HG03095 (cell line): Measurements from ENCODE around the gene SIAH3.

Experiments used
- ATAC-seq: cut with Tn5 transposase; IDR thresholded peaks from one replicate; pipeline ENCODE4 v1.9.1; 2021; ENCODE audit warnings: moderate library complexity; ENCODE audit not compliant: unreplicated experiment

Gene SIAH3

DNA sequence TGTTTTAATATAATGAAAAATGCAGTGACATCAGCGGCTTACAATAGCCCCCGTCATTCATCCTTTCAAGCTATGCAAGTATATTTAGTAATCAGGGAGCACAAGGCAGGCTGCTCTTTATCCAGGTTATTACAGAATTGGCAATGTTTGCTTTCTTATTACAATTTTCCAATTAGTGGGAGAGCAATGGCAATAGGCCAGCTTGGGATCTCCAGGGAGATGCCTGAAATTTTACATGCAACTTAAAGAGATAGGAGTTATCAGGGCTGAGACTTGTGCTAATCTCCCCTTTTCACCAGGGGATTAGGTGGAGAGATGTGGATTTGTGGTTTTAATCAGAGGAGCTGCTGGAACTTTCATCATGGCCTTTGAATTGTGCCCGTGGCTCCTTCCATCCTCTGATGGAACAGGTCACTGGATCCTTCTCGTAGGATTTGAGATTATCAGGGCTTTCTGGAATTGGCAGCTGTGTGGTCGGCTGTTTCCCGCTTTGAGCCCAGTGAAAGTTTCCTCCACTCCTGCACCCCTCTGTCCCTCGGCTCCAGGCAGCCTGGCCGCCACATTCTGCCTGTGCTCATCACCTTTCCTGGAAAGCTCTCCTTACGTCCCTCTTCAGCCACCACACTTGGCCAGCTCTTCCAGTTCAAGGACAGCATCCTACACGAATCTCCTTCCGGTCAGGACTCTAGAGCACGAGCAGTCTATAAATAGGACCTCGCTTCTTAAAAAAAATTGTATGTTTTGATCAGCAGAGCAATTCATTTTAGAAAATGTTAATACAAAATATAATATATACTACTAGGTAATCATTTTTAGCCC lies 102.4 kb downstream of the SIAH3 start:
- ATAC-seq = no peak

DNA sequence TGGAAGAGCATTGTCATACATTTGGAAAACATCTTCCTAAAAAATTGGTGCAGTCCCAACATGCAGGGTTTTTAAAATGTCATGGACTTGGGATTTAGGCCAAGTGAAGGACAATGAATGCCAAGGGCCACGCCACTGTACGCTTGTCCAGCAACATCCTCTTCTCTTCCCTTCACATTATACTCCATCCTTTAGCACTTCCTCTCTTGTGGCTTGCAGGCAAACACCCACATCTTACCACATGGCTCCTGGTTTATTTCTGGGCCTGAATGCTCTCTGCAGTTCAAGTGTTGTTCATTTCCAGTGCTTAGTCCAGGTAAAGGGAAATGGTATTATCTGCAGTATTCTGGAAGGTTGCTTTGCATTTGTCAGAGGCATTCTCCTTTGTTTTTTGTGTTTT lies 104.5 kb downstream of the SIAH3 start:
- no peak for ATAC-seq

DNA sequence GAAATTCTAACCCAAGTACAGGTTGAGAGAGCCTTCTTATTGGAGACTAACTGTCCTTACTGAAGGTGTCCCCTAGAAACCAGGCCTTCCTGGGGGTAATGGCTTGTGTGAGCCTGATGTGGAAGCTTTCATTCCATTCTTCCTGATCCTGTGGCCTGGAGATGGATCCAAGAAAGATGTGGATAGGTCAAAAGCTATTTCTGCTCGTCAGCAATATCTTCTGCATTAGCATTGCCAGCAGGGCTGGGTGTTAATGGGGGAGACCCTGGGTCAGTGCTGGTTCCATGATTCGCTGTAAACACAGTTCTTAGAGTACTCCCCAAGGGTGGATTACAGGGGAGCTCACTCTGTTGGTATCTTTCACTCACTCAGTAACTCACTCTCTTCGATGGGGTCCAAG lies 106.6 kb downstream of the SIAH3 start:
- ATAC-seq = no peak

DNA sequence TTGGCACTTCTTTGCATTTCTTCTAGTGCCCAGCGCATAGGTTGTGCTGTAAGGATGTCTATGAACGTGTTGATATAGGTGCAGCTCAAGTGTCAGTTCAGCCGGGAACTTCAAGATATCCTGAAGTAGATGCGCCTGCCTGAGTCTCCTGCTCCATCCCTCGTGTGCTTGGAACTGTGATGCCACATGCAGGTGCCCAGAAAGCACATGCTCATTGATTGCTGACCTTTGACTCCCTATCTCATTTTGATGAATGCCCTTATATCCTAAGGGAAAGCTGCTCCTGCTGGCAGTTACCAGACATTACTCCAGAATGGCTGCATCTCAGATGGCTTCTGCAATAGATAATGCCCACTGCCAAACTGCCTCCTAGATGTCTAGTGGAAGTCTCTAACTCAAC lies 108.6 kb downstream of the SIAH3 start:
- ATAC-seq = no peak

DNA sequence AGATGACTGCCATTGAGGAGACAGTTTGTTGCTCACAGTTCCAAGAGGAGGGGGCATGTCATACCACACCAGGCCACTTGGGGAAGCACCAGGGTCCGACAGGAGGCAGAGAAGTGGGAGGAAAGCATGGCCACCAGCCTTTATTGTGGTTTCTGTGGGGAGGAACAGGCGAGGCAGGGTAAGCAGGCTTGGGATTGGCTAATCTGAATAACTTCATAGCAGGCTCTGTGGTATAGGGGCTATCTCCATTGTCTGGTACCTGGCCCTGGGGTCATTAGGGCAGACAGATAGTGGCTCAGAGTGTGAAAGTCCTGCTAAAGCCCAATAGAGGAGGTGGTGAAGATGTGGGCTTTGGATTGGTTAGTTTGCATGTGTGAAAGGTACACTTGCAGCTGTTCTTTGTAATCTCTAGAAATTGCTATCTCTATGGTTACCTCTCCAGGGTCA lies 114.0 kb downstream of the SIAH3 start:
- no peak for ATAC-seq

DNA sequence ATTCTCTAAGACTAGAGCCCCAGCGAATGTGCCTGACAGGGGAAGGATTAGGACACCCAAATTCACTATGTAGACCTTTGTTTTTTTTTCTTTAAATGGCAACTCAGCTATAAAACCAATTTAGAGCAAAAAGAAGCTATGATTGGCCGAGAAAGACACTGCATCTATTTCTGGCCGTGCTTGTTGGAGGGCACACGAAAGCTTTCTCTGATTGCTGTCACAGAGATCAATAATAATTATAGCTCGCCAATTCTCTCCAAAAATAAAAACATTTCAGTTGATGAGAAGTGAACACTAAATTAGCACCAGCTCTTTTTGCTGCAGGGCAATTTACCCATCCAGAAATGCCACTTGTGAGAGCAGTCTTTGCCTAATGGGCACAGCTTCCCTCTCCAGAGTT lies 118.2 kb downstream of the SIAH3 start:
- ATAC-seq = no peak

DNA sequence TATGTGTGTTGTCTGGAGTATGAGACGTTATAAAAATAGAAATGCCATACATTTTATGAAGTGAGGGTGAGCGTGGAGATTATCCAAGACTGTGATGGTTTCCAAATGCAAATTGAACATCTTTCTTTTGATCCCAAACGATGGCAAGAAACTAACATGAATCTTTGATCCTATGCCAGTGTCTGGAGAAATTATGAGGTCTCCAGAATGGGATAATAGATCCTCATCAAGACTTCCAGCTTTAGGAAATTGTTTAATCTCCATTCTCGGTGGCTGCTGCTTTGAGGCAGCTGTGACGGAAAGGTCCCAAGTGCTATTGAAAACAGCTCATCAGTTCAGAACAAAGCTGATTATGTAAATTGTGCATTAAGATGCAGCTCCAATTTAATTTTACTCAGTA lies 118.6 kb downstream of the SIAH3 start:
- ATAC-seq = no peak

DNA sequence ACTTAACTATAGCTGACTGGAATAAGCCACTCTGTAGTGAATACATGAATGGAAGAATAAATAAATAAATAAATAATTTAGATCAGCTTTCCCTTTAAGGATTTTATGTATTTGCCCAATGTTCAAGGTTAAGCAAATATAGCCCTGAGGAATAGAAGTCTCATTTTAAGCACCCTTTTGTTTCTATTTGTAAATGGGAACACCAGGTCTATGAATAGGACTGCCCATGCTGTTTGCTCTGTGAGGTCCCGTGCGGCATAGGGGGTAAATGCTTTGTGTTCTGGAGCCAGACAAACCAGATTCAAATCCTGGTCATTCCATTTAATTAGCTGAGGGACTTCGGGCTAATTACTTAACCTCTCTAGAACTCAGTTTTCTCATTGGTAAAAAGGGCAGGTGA lies 120.1 kb downstream of the SIAH3 start:
- no peak for ATAC-seq

DNA sequence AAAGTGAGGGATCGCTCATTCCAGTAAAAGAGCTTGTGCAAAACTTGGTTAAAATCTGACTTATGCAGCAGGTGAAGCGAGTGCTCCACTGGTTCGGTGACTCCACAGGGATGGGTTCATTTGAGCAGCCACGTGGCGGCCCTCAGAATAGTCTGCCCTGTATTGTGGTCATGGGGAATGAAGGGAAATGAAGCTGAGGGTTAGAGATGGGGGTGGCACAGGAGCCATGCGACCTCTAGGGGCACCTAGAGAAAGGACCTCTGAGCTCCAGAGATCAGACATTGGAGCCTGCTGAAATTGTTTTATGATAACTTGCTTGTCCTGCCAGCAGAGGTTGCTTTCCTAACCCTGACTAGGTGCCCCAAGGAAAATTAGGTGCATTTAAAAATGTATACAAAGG lies 122.8 kb downstream of the SIAH3 start:
- ATAC-seq = no peak
